ENCODE results near the gene HIGD1B.

DNA sequence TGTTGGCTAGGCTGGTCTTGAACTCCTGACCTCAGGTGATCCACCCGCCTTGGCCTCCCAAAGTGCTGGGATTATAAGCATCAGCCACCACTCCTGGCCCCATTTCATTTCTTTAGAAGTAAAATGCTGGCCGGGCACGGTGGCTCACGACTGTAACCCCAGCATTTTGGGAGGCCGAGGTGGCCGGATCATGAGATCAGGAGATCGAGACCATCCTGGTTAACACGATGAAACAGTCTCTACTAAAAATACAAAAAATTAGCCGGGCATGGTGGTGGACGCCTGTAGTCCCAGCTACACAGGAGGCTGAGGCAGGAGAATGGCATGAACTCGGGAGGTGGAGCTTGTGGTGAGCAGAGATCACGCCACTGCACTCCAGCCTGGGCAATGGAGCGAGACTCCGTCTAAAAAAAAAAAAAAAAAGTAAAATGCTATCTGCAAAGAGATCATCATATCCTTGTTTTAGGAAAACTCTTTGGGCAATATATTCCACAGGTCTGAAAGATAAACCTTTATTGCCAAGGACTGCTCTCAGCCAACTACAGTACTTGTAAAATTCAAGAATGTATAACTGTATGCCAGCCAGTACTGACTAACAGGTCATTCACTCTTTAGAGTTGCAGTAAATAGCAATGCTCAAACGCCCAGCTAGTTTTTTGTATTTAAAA lies 21.4 kb upstream of the HIGD1B start:
- TF ChIP-seq CTCF (IDR thresholded peaks at IDR 0.05) = no peak
- TF ChIP-seq POLR2A (IDR thresholded peaks at IDR 0.05) = no peak
